Activated T-cell treated with anti-CD3 and anti-CD28 coated beads, Interleukin-2, amount 50 U/mL, for 24 hours (primary cell): ENCODE data around the gene SDK2.
"Not testable (repeated sequence)": the region's sequence is repeated elsewhere in the genome, so short reads cannot be mapped to it uniquely, and the experiment has no call there.

Experiments
- DNase-seq: peaks from one replicate; pipeline ENCODE4 v3.0.0-alpha.2; 2020
- H3K27ac Mint-ChIP-seq: 2 replicates; pipeline ENCODE4 v1.8.0; 2020; ENCODE audit warnings: mild to moderate bottlenecking, mixed read lengths
- H3K27me3 Mint-ChIP-seq: 2 replicates; pipeline ENCODE4 v1.8.0; 2020; ENCODE audit warnings: mixed read lengths
- H3K36me3 Mint-ChIP-seq: 2 replicates; pipeline ENCODE4 v1.8.0; 2020; ENCODE audit warnings: low read depth, mixed read lengths
- H3K4me1 Mint-ChIP-seq: 2 replicates; pipeline ENCODE4 v1.8.0; 2020; ENCODE audit warnings: low read depth, mixed read lengths
- H3K4me3 Mint-ChIP-seq: 2 replicates; pipeline ENCODE4 v1.8.0; 2020; ENCODE audit warnings: mild to moderate bottlenecking, moderate library complexity, mixed read lengths
- H3K9me3 Mint-ChIP-seq: 2 replicates; pipeline ENCODE4 v1.8.0; 2020; ENCODE audit warnings: mixed read lengths

The SDK2 gene

DNA sequence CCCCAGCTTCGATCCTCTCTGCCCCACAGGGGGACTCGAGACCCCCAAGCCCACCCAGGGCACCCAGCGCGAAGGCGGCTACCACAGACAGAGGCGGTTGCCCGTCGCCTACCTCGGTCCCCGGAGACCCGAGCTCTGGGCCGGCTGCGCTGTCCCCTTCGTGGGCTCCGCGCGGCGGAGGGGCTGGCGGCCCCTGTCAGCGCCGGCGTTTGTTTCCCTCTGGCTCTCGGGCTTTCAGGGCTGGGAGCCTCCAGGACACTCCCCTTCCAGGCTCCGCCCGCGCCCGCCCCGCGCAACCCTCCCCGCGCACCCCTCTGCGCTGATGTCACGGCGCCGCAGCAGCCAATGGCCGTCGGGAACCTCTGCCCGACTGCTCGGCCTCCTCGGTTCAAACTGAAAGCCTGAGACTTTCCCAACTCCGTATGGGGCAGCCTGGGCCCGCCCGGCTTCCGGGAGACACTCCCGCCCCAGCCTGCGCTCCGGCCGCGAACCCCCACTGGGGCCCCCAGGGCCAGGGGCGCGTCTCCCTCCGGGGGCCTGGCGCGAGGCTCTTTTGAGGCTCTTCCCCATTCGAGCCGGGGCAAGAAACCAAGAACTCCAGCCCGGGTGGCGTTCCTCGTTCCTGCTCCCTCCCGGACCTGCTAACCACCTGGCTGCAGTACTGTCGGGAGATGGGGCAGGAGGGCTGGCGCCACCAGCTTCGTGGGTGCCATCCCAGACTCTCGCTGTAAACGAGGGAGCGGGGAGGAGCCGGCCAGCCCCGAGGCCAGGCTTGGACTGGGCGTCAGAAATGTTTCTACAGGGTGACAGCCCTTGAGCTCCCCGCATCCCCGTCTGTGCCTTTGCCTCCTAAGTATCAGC is 332.2 kb downstream of the SDK2 start, which contains the start of gene CDC42EP4:
CDC42EP4 (minus strand) TSS at position 221 of the 861 bp plus-strand sequence. CDS start 25,501 bp downstream, outside the sequence.
- peak within 1 kb of the TSS; percentile 81 for H3K4me3 Mint-ChIP-seq
- H3K27me3 Mint-ChIP-seq = peaks cover 8% of the 10 kb centered on the region
- H3K27ac Mint-ChIP-seq = peak within 1 kb of the TSS; percentile 67
- DNase-seq = peak; percentile 91
- no peaks in the 10 kb centered on the region for H3K36me3 Mint-ChIP-seq
- H3K9me3 Mint-ChIP-seq = no peaks in the 10 kb centered on the region
- peaks cover 16% of the 10 kb centered on the region for H3K4me1 Mint-ChIP-seq

DNA sequence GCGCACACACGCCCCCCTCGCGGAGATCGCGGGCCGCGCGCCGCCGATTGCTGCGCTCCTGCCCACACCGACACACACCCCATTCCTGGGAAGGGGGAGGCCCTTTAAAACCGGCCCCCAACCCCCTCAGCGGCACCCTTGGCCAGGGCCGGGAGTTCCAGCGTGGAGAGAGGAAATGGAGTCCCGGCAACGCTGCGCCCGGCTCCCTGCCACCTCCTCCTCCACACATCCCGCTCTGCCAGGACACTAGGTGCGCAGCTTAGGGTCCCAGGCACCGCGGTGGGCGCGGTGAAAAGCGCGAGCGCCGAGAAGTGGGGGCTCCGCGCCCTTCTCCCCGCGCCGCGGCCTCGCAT is 332.8 kb downstream of the SDK2 start:
- no peaks in the 10 kb centered on the region for H3K36me3 Mint-ChIP-seq
- DNase-seq = no peak
- H3K9me3 Mint-ChIP-seq = no peaks in the 10 kb centered on the region
- H3K27me3 Mint-ChIP-seq = peaks cover 8% of the 10 kb centered on the region
- peak overlapping the region; percentile 81 for H3K4me3 Mint-ChIP-seq
- peak overlapping the region; percentile 67 for H3K27ac Mint-ChIP-seq
- peaks cover 16% of the 10 kb centered on the region for H3K4me1 Mint-ChIP-seq

DNA sequence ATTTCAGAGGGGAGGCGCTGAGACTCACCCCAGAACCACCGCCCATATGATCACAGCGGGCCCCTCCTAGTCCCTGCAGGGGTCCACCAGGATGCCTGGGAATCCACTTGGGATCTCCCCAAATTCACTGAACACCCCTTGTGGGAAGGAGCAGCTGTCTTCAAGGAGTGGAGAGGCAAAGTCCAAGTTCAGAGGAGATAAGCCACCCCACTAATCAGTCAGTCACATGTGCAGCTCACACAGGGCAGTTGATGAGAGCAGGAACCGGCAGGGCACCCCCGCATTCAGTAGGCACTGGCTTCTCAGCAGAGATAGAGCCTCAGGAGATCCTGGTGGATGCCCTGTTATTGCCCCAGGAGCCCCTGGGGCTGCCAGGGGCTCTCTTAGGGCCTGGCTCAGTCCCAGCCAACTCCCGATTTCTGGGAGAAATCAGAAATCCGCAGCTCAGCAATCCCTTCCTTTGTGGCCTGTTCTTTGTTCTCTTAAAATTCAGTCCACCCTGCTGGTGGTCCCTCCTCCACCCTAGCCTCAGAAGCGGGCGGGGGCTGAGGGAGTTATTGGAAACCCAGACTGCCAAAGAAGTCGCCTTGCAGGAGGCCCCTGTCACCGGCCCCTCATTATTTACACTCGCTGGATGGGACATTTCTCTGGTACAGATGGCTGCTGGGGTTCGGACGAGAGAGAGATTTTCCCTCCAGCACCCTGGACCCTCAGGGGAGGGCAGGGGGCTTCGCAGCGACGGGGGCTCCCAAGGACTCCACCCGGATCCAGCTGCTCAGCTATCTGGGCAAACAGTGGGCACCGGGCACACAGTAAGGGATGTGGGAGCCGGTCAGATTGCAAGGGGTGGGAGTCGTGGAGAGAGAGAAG is 334.3 kb downstream of the SDK2 start:
- Mint-ChIP-seq H3K27ac (peak overlapping the region; percentile 18), H3K4me3 (peak overlapping the region; percentile 78), H3K9me3 (no peaks in the 10 kb centered on the region), H3K4me1 (peaks cover 17% of the 10 kb centered on the region), H3K36me3 (no peaks in the 10 kb centered on the region), H3K27me3 (peaks cover 8% of the 10 kb centered on the region)
- no peak for DNase-seq

DNA sequence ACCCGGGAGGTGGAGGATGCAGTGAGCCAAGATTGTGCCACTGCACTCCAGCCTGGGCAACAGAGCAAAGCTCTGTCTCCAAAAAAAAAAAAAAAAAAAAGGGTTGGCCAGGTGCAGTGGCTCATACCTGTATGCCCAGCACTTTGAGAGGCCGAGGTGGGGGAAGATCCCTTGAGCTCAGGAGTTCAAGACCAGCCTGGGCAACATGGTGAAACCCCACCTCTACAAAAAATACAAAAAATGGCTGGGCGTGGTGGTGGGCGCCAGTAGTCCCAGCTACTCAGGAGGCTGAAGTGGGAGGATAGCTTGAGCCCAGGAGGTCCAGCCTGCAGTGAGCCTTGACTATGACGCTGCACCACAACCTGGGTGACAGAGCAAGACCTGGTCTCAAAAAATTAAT is 335.3 kb downstream of the SDK2 start:
- H3K9me3 Mint-ChIP-seq, H3K36me3 Mint-ChIP-seq, DNase-seq, H3K27ac Mint-ChIP-seq, H3K4me3 Mint-ChIP-seq: not testable (repeated sequence)
- Mint-ChIP-seq H3K4me1 (peaks cover 19% of the 10 kb centered on the region), H3K27me3 (peaks cover 14% of the 10 kb centered on the region)

DNA sequence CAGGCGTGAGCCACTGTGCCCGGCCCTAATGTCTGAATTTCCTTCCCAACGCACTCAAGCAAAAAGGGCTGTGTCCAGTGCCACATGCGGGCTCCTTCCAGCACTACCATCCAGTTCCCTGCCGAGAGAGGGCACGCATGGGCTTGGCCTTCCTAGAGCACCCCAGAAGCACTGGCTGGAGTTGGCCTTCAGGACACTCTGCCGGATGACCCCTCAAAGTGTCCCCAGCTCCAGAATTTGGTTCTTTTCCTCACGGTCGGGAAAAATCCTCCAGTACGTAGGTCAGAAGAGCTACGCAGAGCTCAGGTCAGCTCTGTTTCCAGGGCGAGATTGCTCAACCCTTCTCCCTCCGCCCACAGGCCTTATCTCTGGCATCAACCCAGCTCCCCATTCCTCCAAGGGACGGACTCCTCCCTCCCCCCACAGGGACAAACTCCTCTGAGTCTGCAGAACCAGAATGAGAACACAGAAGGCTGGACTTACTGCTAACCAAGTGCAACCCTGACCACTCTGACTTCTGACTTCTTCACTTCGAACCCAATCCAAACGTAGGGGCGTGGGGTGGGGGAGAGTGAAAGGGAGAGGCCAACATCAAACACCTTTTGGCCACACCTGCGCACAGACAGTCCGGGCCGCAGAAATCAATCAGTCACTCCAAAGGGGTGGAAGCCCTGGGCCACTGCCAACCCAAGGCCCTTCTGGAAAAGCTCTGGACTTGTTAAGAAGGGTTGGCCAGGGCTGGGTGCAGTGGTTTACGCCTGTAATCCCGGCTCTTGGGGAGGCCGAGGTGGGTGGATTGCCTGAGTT is 336.0 kb downstream of the SDK2 start:
- no peak overlapping the region for H3K4me3 Mint-ChIP-seq
- no peak for DNase-seq
- no peaks in the 10 kb centered on the region for H3K9me3 Mint-ChIP-seq
- peaks cover 19% of the 10 kb centered on the region for H3K4me1 Mint-ChIP-seq
- no peaks in the 10 kb centered on the region for H3K36me3 Mint-ChIP-seq
- peaks cover 16% of the 10 kb centered on the region for H3K27me3 Mint-ChIP-seq
- H3K27ac Mint-ChIP-seq = no peak overlapping the region

DNA sequence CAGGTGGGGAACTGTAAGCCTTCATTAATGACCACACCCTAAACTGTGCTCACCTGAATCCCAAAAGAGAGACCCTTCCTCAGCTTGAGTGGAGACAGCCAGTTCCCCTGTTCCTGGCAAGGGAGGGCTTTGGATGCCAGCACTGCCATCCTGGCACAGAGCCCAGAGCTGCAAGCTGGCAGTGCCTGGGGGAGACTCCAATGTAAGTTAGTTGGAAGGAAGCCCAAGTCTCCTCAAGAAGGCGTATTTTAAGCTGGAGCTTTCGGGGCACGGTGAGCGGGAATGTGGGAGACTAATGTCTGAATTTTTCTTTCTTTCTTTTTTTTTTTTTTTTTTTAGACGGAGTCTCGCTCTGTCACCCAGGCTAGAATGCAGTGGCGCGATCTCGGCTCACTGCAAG is 337.1 kb downstream of the SDK2 start:
- peaks cover 19% of the 10 kb centered on the region for H3K4me1 Mint-ChIP-seq
- H3K27me3 Mint-ChIP-seq = peaks cover 16% of the 10 kb centered on the region
- H3K4me3 Mint-ChIP-seq = no peak overlapping the region
- no peaks in the 10 kb centered on the region for H3K36me3 Mint-ChIP-seq
- DNase-seq = no peak
- no peaks in the 10 kb centered on the region for H3K9me3 Mint-ChIP-seq
- no peak overlapping the region for H3K27ac Mint-ChIP-seq

DNA sequence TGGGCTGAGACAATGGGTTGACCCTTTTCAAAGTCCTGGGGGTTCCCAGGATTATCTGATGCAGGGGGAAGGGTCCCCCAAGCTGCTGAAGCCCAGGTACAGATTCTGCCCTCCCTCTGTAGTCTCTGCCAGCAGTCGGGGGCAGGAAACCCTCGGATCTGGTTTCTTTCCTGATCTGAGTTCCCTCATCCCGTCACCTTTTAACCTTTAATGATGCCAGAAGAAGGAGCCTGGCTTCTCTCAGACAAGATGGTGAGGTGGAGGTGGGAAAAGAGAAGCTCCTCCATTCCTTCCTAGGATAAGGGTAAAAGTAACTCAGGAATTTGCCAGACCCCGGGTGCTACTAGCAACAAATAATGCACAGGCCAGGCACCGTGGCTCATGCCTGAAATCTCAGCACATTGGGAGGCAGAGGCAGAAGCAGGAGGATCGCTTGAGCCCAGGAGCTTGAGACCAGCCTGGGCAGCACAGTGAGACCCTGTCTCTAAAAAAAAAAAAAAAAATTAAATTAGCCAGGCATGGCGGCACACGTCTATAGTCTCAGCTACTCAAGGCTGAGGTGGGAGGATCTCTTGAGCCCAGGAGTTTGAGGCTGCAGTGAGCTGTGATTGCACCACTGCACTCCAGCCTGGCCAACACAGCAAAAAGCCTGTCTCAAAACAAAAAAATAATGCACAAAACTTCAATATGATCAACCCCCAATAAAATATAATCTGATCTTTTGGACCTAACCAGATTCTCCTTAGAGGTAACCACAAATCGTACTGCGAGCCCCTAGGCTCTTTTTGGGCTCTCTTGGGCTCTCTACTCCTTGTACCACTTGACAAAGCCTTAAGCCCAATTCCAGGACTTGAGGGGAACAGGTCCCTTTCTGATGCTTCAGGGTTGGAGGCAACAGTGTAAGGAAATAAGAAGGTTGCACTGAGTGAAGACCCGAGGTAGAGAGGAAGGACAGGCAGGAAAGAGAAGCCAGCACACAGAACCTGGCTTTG is 338.1 kb downstream of the SDK2 start:
- no peaks in the 10 kb centered on the region for H3K36me3 Mint-ChIP-seq
- no peak for DNase-seq
- peaks cover 16% of the 10 kb centered on the region for H3K27me3 Mint-ChIP-seq
- no peaks in the 10 kb centered on the region for H3K9me3 Mint-ChIP-seq
- H3K4me3 Mint-ChIP-seq = no peak overlapping the region
- no peak overlapping the region for H3K27ac Mint-ChIP-seq
- H3K4me1 Mint-ChIP-seq = peaks cover 15% of the 10 kb centered on the region

DNA sequence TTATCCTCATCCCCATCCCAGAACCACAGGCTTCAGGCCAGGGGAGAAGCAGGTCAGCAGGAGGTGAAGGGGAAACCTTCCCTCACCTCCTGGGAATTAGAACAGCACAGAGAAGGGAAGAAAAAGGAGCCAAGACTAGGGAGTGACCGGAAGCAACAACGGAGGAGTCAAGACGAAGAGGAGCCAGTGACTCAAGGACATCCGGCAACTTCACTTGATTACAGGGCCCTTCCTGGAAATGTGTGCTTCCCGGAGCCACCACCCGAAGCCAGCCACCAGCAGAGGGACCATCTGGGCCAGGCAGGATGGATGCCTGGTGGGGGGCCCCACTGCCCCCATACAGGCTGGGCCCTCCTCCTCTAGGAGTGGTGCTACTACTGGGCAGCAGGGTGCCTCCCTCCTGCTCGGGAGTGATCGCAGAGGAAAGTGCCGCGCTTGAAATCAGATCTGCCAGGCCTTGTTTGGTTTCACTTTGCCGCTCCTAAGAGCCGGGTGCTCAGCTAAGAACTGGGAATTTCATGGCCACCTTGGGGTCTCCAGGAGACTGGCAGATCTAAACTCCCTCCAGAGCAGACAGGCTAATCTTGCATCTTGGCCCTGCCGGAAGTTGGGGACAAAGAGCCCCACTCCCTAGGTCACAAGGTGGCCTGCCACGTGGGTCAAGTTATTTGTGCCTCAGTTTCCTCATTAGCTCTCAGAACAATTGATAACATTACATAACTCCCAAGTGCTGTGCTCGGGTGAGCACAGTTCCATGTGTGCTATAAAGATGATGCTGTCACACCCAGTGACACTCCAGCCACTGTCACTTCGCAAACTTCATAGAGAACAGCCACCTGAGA is 339.1 kb downstream of the SDK2 start:
- no peak overlapping the region for H3K4me3 Mint-ChIP-seq
- H3K27me3 Mint-ChIP-seq = peaks cover 15% of the 10 kb centered on the region
- no peaks in the 10 kb centered on the region for H3K36me3 Mint-ChIP-seq
- no peak overlapping the region for H3K27ac Mint-ChIP-seq
- H3K9me3 Mint-ChIP-seq = no peaks in the 10 kb centered on the region
- DNase-seq = no peak
- peaks cover 11% of the 10 kb centered on the region for H3K4me1 Mint-ChIP-seq

DNA sequence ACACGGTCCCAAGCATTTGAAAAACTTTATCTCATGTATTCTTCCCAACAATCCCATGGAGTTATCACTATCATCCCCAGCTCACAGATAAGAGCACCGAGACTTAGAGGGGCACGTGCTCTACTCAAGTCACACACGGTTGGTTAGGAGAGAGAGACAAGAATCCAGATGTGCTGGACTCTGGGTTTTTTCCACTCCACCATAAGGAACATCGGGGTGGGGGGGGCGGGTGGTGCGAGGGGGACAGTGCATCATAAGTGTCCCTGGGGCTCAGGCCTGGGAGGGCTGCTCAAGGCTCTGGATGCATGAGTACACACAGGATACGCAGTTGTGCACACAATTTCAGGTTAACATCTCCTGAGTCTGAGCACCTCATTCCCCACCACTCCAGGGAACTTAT is 339.8 kb downstream of the SDK2 start:
- no peak for DNase-seq
- H3K27ac Mint-ChIP-seq = no peak overlapping the region
- H3K4me1 Mint-ChIP-seq = peaks cover 4% of the 10 kb centered on the region

DNA sequence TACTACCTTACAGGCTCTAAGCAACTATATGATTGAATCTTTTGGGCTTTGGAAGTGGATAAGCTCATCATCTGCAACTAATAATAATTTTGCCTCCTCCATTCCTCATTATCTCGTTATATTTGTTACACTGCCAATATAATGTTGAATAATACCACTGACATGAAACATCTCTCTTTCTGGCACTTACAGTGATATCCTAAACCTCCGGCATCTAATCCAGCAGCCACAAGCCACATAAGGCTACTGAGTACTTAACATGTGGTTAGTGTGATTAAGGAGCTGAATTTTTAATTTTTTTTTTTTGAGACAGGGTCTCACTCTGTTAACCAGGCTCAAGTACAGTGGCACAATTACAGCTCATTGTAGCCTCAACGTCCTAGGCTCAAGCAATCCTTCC is 342.1 kb downstream of the SDK2 start:
- Mint-ChIP-seq H3K27ac (no peak overlapping the region), H3K4me3 (no peak overlapping the region), H3K36me3 (no peaks in the 10 kb centered on the region), H3K4me1 (peaks cover 3% of the 10 kb centered on the region), H3K9me3 (no peaks in the 10 kb centered on the region), H3K27me3 (peaks cover 8% of the 10 kb centered on the region)
- DNase-seq = no peak

More for the DNA sequence above, 339.8 kb downstream of the SDK2 start:
- H3K4me3 Mint-ChIP-seq = no peak overlapping the region
- H3K36me3 Mint-ChIP-seq = no peaks in the 10 kb centered on the region
- H3K9me3 Mint-ChIP-seq = no peaks in the 10 kb centered on the region
- H3K27me3 Mint-ChIP-seq = peaks cover 10% of the 10 kb centered on the region

DNA sequence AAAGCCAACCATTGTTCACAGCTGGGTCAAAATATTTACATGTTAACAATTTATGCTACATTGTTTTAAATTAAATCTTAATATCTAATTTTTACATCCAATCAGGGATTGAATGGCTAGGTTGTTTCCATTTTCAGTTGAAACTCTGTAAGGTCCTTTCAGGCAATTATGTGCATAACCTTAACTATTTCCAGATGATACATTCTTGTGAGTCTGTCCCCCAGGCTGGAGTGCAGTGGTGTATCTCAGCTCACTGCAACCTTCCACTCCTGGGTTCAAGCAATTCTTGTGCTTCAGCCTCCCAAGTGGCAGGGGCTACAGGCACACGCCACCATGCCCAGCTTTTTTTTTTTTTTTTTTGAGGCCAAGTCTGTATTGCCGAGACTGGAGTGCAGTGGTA is 342.9 kb downstream of the SDK2 start:
- no peak overlapping the region for H3K27ac Mint-ChIP-seq
- no peaks in the 10 kb centered on the region for H3K36me3 Mint-ChIP-seq

DNA sequence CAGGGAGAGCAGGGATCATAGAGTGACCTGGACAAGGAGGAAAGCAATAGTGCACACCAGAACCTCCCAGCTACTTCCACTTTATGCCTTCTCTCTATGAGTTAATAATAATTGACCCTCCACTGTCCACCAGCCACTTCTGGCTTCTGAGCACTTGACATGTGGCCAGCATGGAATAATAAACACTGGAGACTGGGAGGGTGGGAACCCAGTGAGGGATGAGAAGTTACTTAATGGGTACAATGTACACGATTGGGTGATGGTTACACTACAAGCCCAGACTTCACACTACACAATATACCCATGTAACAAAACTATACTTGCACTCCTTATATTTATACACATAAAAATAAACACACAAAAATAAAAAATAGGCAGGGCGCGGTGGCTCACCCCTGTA is 343.9 kb downstream of the SDK2 start:
- H3K27me3 Mint-ChIP-seq = peaks cover 8% of the 10 kb centered on the region
- no peaks in the 10 kb centered on the region for H3K9me3 Mint-ChIP-seq
- H3K4me1 Mint-ChIP-seq = peaks cover 3% of the 10 kb centered on the region
- no peak overlapping the region for H3K27ac Mint-ChIP-seq
- H3K4me3 Mint-ChIP-seq = no peak overlapping the region
- H3K36me3 Mint-ChIP-seq = no peaks in the 10 kb centered on the region
- no peak for DNase-seq

More for the DNA sequence above, 342.9 kb downstream of the SDK2 start:
- no peak for DNase-seq
- H3K9me3 Mint-ChIP-seq = no peaks in the 10 kb centered on the region
- peaks cover 8% of the 10 kb centered on the region for H3K27me3 Mint-ChIP-seq
- H3K4me1 Mint-ChIP-seq = peaks cover 3% of the 10 kb centered on the region
- H3K4me3 Mint-ChIP-seq = no peak overlapping the region
